Measurements from ENCODE around the gene MBOAT1. TPM values are rescaled to one million over a fixed set of nuclear protein-coding genes. Genes with fewer than 3 reads are reported as not detected.

Gene MBOAT1
- total RNA-seq, 1 experiment from 2014 or later = 9.9 TPM

GRCh38 chr6:20124545-20124944, 87.7 kb downstream of the MBOAT1 start:
- WGBS (ENCODE audit: extremely low coverage, insufficient read length, low lambda C conversion rate) = no CpG with 5 or more reads among the region's 3 CpGs
- H3K4me1 Mint-ChIP-seq = peaks cover 8 to 11% of the 10 kb centered on the region in 2 experiments
- no peak for DNase-seq

More at GRCh38 chr6:20124545-20124944, 87.7 kb downstream of the MBOAT1 start:
- Histone ChIP-seq H3K79me2 (ENCODE audit: insufficient read depth, low read length) (no peaks in the 10 kb centered on the region), H3K18ac (ENCODE audit: insufficient read length, low read depth, low read length) (no peak overlapping the region), H3K27ac (ENCODE audit: insufficient read length, low read depth, low read length) (no peak overlapping the region), H3K23me2 (ENCODE audit: insufficient read length, low read depth, low read length, poor library complexity, severe bottlenecking) (no peaks in the 10 kb centered on the region), H2AK5ac (ENCODE audit: insufficient read length, low read length) (no peak overlapping the region), H2BK20ac (ENCODE audit: low read depth, low read length, poor library complexity, severe bottlenecking) (no peak overlapping the region), H3K4ac (ENCODE audit: low read depth, low read length) (no peak overlapping the region), H3K9ac (ENCODE audit: extremely low read depth, insufficient read length, low read length) (no peak overlapping the region), H3K23ac (ENCODE audit: insufficient read length, low read depth, low read length) (no peak overlapping the region), H4K5ac (ENCODE audit: insufficient read length, low read depth, low read length) (no peak overlapping the region), H3K79me1 (ENCODE audit: insufficient read depth, low read depth, low read length, poor library complexity, severe bottlenecking) (no peaks in the 10 kb centered on the region), H2BK15ac (ENCODE audit: low read depth, low read length) (no peak overlapping the region), H4K20me1 (ENCODE audit: control insufficient read depth, insufficient read depth, insufficient read length) (no peaks in the 10 kb centered on the region), H2AFZ (ENCODE audit: low read length) (no peak overlapping the region), H3K56ac (ENCODE audit: insufficient read length, low read depth, low read length) (no peak overlapping the region), H2BK120ac (ENCODE audit: low read depth, low read length, poor library complexity, severe bottlenecking) (no peak overlapping the region), H4K8ac (replicated peaks; ENCODE audit: insufficient read length, low read depth, low read length) (no peak overlapping the region), H2BK12ac (ENCODE audit: insufficient read length, low read depth, low read length) (no peak overlapping the region), H3K4me2 (ENCODE audit: insufficient read depth, insufficient read length, low read length) (no peak overlapping the region), H2BK5ac (ENCODE audit: insufficient read length, low read length) (no peak overlapping the region), H3K14ac (ENCODE audit: insufficient read depth, low read length) (no peak overlapping the region), H3T11ph (ENCODE audit: low read length) (no peak overlapping the region), H4K91ac (ENCODE audit: insufficient read length, low read depth, low read length) (no peak overlapping the region), H3K4me1 (ENCODE audit: insufficient read depth, low read length) (no peaks in the 10 kb centered on the region), H3K9me3 (ENCODE audit: control insufficient read depth, low read depth, low read length) (no peaks in the 10 kb centered on the region), H3K27me3 (ENCODE audit: insufficient read depth, low read length) (no peaks in the 10 kb centered on the region)
- Mint-ChIP-seq H3K9me3 (no peaks in the 10 kb centered on the region), H3K4me3 (no peak overlapping the region), H3K27me3 (ENCODE audit: low read depth) (no peaks in the 10 kb centered on the region), H3K36me3 (ENCODE audit: insufficient read depth in 1 of 3, low read depth in 3 of 3) (peaks cover 0 to 6% (median 1%) of the 10 kb centered on the region in 3 experiments; a peak in 2 of 7 replicates), H3K27ac (no peak overlapping the region)
- no peak for TF ChIP-seq CTCF (conservative IDR thresholded peaks at IDR 0.05)
